ENCODE data around the gene CDK5RAP2.

Gene CDK5RAP2

DNA sequence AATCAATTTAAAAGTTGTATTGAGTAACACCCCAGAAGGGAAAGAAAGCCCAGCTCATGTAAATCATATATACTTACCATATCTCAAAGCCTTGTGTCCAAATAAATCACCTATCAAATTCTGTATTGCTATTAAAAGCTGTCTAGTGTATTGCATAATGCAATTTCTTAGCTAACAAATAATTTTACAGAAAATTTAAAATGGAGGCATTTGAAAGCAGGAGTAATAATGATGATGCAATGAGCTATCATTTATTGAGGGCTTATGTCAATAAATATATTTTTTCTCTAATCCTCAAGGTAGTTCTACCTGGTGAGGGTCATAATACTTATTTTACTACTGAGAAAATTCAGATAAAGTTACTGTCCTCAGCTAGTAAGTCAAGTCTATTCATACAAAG, 42.8 kb upstream of the CDK5RAP2 start:
- TF ChIP-seq, protein P1, sequence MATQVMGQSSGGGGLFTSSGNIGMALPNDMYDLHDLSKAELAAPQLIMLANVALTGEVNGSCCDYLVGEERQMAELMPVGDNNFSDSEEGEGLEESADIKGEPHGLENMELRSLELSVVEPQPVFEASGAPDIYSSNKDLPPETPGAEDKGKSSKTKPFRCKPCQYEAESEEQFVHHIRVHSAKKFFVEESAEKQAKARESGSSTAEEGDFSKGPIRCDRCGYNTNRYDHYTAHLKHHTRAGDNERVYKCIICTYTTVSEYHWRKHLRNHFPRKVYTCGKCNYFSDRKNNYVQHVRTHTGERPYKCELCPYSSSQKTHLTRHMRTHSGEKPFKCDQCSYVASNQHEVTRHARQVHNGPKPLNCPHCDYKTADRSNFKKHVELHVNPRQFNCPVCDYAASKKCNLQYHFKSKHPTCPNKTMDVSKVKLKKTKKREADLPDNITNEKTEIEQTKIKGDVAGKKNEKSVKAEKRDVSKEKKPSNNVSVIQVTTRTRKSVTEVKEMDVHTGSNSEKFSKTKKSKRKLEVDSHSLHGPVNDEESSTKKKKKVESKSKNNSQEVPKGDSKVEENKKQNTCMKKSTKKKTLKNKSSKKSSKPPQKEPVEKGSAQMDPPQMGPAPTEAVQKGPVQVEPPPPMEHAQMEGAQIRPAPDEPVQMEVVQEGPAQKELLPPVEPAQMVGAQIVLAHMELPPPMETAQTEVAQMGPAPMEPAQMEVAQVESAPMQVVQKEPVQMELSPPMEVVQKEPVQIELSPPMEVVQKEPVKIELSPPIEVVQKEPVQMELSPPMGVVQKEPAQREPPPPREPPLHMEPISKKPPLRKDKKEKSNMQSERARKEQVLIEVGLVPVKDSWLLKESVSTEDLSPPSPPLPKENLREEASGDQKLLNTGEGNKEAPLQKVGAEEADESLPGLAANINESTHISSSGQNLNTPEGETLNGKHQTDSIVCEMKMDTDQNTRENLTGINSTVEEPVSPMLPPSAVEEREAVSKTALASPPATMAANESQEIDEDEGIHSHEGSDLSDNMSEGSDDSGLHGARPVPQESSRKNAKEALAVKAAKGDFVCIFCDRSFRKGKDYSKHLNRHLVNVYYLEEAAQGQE (IDR thresholded peaks at IDR 0.05; ENCODE audit: insufficient read depth in 1 of 2, low read depth in 2 of 2, low read length in 2 of 2): no peak
- TF ChIP-seq FOXP2 (optimal IDR thresholded peaks at IDR 0.05; ENCODE audit: borderline replicate concordance, extremely low read depth, extremely low read length, insufficient read depth): no peak
- TF ChIP-seq POLR2AphosphoS5 (IDR thresholded peaks at IDR 0.05; ENCODE audit: low read depth, low read length): no peak
- TF ChIP-seq SIN3A (IDR thresholded peaks at IDR 0.05; ENCODE audit: borderline replicate concordance, insufficient read depth, low read length): no peak
- no peak for TF ChIP-seq TAF1 (IDR thresholded peaks at IDR 0.05; ENCODE audit: borderline replicate concordance, insufficient read depth, low read length)

DNA sequence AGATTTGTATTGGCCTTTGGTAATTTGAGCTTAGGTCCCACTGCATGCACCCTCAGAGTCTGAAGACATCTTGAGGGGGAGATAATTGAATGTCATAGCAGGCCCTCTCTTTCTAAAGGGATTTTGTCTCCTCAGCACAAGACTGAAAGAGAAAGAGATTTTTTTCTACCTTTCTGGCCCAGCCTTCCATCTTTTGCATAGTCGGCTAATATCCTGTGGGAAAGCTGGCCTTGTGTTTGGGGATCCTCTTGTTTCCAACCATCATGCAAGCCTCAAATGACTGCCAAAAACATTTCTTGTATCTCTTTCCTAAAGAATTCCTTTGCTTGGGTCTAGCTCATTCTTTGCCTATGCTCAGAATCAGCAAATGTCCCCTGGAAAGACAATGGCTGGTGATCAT, 42.0 kb upstream of the CDK5RAP2 start:
- TF ChIP-seq, protein P1 (IDR thresholded peaks at IDR 0.05; ENCODE audit: insufficient read depth in 1 of 2, low read depth in 2 of 2, low read length in 2 of 2): no peak
- no peak for TF ChIP-seq FOXP2 (optimal IDR thresholded peaks at IDR 0.05; ENCODE audit: borderline replicate concordance, extremely low read depth, extremely low read length, insufficient read depth)
- no peak for TF ChIP-seq POLR2AphosphoS5 (IDR thresholded peaks at IDR 0.05; ENCODE audit: low read depth, low read length)
- no peak for TF ChIP-seq TAF1 (IDR thresholded peaks at IDR 0.05; ENCODE audit: borderline replicate concordance, insufficient read depth, low read length)
- no peak for TF ChIP-seq SIN3A (IDR thresholded peaks at IDR 0.05; ENCODE audit: borderline replicate concordance, insufficient read depth, low read length)

DNA sequence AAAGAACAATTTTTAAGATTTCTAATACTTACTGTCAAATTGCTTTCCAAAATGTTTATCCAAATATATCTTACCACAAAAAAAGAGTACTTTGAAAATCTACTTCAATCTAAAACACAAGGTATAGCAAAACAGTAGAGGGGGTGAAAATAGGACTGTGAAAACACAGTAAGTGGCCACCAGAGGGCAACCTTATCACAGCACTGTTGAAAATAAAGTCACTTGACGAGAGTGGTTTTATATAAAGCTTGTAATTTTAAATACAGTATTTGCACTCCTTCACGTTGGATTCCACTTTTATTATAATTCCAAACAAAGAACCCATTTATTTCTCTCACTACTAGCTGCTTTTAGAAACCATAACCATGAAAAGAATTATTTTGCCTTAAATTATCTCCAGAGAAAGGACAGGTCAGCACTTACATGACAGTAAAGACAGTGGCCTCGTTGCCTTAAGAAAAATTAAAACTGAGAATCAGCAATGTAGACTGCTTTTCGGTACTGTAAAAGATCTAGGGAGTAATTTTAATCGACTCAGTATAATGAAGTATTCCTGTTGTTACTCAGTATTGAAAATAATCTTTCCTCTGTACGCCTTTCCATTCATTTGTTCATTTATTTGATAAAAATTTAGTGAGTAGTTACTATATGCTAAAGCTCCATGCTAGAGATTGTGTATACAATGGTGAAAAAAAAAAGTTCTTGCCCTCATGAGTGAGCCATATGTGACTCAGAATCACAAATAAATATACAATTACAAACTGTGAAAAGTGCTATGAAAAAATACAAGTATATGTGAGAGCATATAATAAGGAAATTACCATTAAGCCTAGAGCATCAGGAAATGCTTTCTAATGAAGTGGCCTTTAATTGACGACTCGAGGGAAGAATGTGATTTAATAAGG, 40.0 kb upstream of the CDK5RAP2 start:
- TF ChIP-seq POLR2AphosphoS5 (IDR thresholded peaks at IDR 0.05; ENCODE audit: low read depth, low read length): no peak
- TF ChIP-seq, protein P1 (IDR thresholded peaks at IDR 0.05; ENCODE audit: insufficient read depth in 1 of 2, low read depth in 2 of 2, low read length in 2 of 2): no peak
- TF ChIP-seq SIN3A (IDR thresholded peaks at IDR 0.05; ENCODE audit: borderline replicate concordance, insufficient read depth, low read length): no peak
- TF ChIP-seq FOXP2 (optimal IDR thresholded peaks at IDR 0.05; ENCODE audit: borderline replicate concordance, extremely low read depth, extremely low read length, insufficient read depth): no peak
- no peak for TF ChIP-seq TAF1 (IDR thresholded peaks at IDR 0.05; ENCODE audit: borderline replicate concordance, insufficient read depth, low read length)

DNA sequence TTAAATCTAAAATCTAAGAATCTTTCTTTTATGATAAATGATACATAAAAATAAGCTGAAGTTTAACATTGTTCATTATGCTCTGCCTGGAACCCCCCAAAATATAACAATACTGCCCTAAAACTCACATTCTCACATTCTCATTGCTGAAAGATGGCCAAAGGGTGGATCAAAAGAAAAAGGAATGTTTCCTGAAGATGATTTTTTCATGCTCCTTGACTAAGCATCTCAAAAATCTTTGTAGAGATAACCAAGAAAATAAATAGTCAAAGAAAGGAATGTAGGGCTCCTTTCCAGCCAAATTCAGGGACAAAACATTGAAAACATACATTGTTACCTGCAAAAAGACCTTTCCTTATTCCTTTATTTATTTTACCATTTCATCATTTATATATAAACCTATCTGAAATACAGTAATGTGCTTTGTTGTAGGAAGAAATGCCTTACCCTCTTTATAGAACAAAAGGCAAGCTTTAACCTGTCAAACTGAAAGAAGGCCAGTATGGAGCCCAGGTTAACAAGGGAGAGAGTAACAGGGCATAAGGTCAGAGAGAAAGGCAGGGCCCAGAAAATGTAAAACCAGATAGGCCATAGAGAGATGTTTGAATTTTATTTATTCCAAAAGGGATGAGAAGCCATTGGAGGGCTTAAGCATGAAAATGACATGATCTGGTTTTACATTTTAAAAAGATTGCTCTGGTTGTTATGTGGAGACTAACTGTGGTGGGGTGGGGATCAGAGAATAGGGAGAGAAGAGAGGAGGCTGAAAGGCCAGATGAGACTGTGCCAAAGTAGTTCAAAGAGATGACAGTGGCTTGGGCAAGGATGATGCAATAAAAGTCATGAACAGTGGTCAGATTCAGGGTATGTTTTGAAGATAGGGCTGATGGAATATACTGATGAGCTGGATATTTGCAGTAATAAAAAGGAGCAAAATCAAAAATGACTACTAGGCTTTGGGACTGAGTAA, 37.3 kb upstream of the CDK5RAP2 start:
- TF ChIP-seq SIN3A (IDR thresholded peaks at IDR 0.05; ENCODE audit: borderline replicate concordance, insufficient read depth, low read length) (no peak), POLR2AphosphoS5 (IDR thresholded peaks at IDR 0.05; ENCODE audit: low read depth, low read length) (no peak)

DNA sequence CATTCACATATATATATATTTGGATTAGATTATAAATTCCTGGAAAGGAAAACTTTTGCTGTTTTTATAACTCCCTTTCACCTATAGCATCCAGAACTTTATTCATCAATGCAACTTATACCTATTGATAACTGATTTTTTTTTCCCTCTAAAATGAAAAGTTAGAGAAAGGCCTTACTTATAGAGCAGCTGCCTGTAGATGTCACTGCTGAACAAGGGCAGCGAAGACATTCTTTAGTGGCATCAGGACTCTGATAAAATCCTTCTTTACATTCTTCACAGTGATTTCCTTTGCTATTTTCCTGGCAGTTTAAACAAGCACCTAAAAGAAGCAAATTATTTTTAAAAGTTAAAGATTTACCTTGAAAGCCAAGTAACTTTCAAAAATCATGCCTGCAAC, 32.3 kb upstream of the CDK5RAP2 start:
- TF ChIP-seq POLR2AphosphoS5 (IDR thresholded peaks at IDR 0.05; ENCODE audit: low read depth, low read length) (no peak), FOXP2 (optimal IDR thresholded peaks at IDR 0.05; ENCODE audit: borderline replicate concordance, extremely low read depth, extremely low read length, insufficient read depth) (no peak), TAF1 (IDR thresholded peaks at IDR 0.05; ENCODE audit: borderline replicate concordance, insufficient read depth, low read length) (no peak), SIN3A (IDR thresholded peaks at IDR 0.05; ENCODE audit: borderline replicate concordance, insufficient read depth, low read length) (no peak)
- TF ChIP-seq, protein P1 (IDR thresholded peaks at IDR 0.05; ENCODE audit: insufficient read depth in 1 of 2, low read depth in 2 of 2, low read length in 2 of 2): no peak

Measured in PFSK-1 (cell line).